Sigmoid colon (tissue), 7 donors: ENCODE data around the gene BBS4. TPM values are rescaled to one million over a fixed set of nuclear protein-coding genes. Genes with fewer than 3 reads are reported as not detected.

Experiments
- DNase-seq: peaks from one replicate; pipeline ENCODE4 v3.0.0-alpha.2; 2019
- H3K27ac ChIP-seq, 4 donors: fragments of 200-600 bp; sonication (generic); one replicate each; pipeline ENCODE4 v1.5.1; 2016 to 2019; ENCODE audit warnings: mild to moderate bottlenecking in 1 of 4
- H3K27me3 ChIP-seq, 3 donors: fragments of 200-600 bp; sonication (generic); one replicate each; pipeline ENCODE4 v1.5.1; 2019; ENCODE audit warnings: mild to moderate bottlenecking in 1 of 3
- H3K36me3 ChIP-seq, 4 donors: fragments of 200-600 bp; sonication (generic); one replicate each; pipeline ENCODE4 v1.5.1; 2016 to 2019
- H3K4me1 ChIP-seq, 4 donors: fragments of 200-600 bp; sonication (generic); one replicate each; pipeline ENCODE4 v1.5.1; 2017 to 2019
- H3K4me3 ChIP-seq, 4 donors: fragments of 200-600 bp; sonication (generic); one replicate each; pipeline ENCODE4 v1.5.1; 2017 to 2019; ENCODE audit warnings: mild to moderate bottlenecking in 2 of 4, moderate library complexity in 1 of 4
- H3K9me3 ChIP-seq, 4 donors: fragments of 200-600 bp in 3 of 4; sonication (generic) in 3 of 4; one replicate each; pipeline versions ENCODE4 v1.5.1 to v1.6.1; 2013 to 2019
- CTCF ChIP-seq, 4 experiments: fragments of 450-650 bp in 3 of 4; fragments of 200-600 bp in 1 of 4; IDR thresholded peaks; one replicate each; pipeline ENCODE4 v1.5.1; 2016 to 2019; ENCODE audit warnings: antibody characterized with exemption in 4 of 4, mild to moderate bottlenecking in 3 of 4, moderate library complexity in 2 of 4
- EP300 ChIP-seq, 4 donors: sonication (generic); formaldehyde crosslinking; IDR thresholded peaks; one replicate each; pipeline ENCODE4 v1.6.1; 2017; ENCODE audit warnings: antibody characterized with exemption in 4 of 4
- POLR2A ChIP-seq, 2 donors: fragments of 450-650 bp; IDR thresholded peaks; one replicate each; pipeline ENCODE4 v1.6.1; 2016; ENCODE audit warnings: antibody characterized with exemption in 2 of 2, mild to moderate bottlenecking in 2 of 2, moderate library complexity in 2 of 2
- POLR2AphosphoS5 ChIP-seq, 4 donors: sonication (generic); formaldehyde crosslinking; IDR thresholded peaks; one replicate each; pipeline ENCODE4 v1.6.1; 2017; ENCODE audit warnings: antibody characterized with exemption in 4 of 4
- WGBS, 2 donors: extraction: QIAGEN DNeasy Blood & Tissue Kit; methylation state at CpG; one replicate each; pipeline ENCODE4 v1.1.7; 2013; 5-methylcytosine and 5-hydroxymethylcytosine counted together
- intact Hi-C: fragments of 100-400 bp; cut with DNase I; formaldehyde crosslinking; loops from one replicate; pipeline ENCODE4 v1.15.1; 2023
- polyA plus RNA-seq, 3 donors: library from polyadenylated mRNA; stranded (reverse); fragments of 200-250 nt; gene quantifications; one replicate each; pipeline ENCODE4 v1.2.3, GENCODE V29; 2013
- total RNA-seq, 4 donors: library from RNA; depleted of rRNA; stranded (reverse); fragments of >200 nt; gene quantifications; one replicate each; pipeline ENCODE4 v1.1.0, GENCODE V29; 2016
- donor health status: healthy with polysubstance abuse.
- donor health status: Bipolar disorder and iron deficiency.
- donor health status: healthy.

Gene BBS4
- total and polyA plus RNA-seq, 7 donors, result 4.4 to 34.3 (median 18.3) TPM

GRCh38 chr15:72771329-72771725 is 85.3 kb downstream of the BBS4 start:
- WGBS, 2 donors, result 78 to 87% methylated on average over 1 of the region's 1 CpG
- intact Hi-C loops, result no loop called here
- Histone ChIP-seq H3K9me3 (peaks cover 0 to 7% (median 0%) of the 10 kb centered on the region in 4 donors), H3K27ac (no peak overlapping the region), H3K4me3 (no peak overlapping the region), H3K36me3 (peaks cover 8 to 83% (median 16%) of the 10 kb centered on the region in 4 donors), H3K4me1 (no peaks in the 10 kb centered on the region), H3K27me3 (no peaks in the 10 kb centered on the region)
- no peak for DNase-seq
- TF ChIP-seq EP300 (IDR thresholded peaks at IDR 0.05) (no peak), POLR2AphosphoS5 (IDR thresholded peaks at IDR 0.05) (no peak), POLR2A (IDR thresholded peaks at IDR 0.05) (no peak), CTCF (IDR thresholded peaks at IDR 0.05) (no peak)

- peaks cover 4 to 69% (median 4%) of the 10 kb centered on the region in 4 donors for H3K36me3 ChIP-seq
- no peak for TF ChIP-seq POLR2AphosphoS5 (IDR thresholded peaks at IDR 0.05)
- TF ChIP-seq EP300 (IDR thresholded peaks at IDR 0.05), result no peak
- no peak for TF ChIP-seq POLR2A (IDR thresholded peaks at IDR 0.05)
- no peak for TF ChIP-seq CTCF (IDR thresholded peaks at IDR 0.05)
- H3K4me3 ChIP-seq, result no peak overlapping the region
- no peaks in the 10 kb centered on the region for H3K4me1 ChIP-seq
- DNase-seq, result no peak
- H3K9me3 ChIP-seq, result no peaks in the 10 kb centered on the region
- intact Hi-C loops, result no loop called here
- 83 to 91% methylated on average over 2 of the region's 2 CpGs for WGBS, 2 donors
- no peak overlapping the region for H3K27ac ChIP-seq
- H3K27me3 ChIP-seq, result no peaks in the 10 kb centered on the region
Measured at GRCh38 chr15:72774696-72775383, 88.8 kb downstream of the BBS4 start.

- Histone ChIP-seq H3K27ac (no peak overlapping the region), H3K36me3 (peaks cover 0 to 34% (median 2%) of the 10 kb centered on the region in 4 donors), H3K27me3 (no peaks in the 10 kb centered on the region), H3K4me1 (peaks cover 0 to 19% (median 12%) of the 10 kb centered on the region in 4 donors), H3K9me3 (no peaks in the 10 kb centered on the region), H3K4me3 (no peak overlapping the region)
- WGBS, 2 donors, result 84 to 92% methylated on average over 6 of the region's 6 CpGs
- DNase-seq, result no peak
- intact Hi-C loops, result no loop called here
- no peak for TF ChIP-seq CTCF (IDR thresholded peaks at IDR 0.05)
- TF ChIP-seq POLR2A (IDR thresholded peaks at IDR 0.05), result no peak
- TF ChIP-seq POLR2AphosphoS5 (IDR thresholded peaks at IDR 0.05), result no peak
- no peak for TF ChIP-seq EP300 (IDR thresholded peaks at IDR 0.05)
Measured at GRCh38 chr15:72778796-72779195, 92.8 kb downstream of the BBS4 start.

GRCh38 chr15:72781631-72782030 is 95.6 kb downstream of the BBS4 start:
- Histone ChIP-seq H3K4me1 (peaks cover 0 to 27% (median 20%) of the 10 kb centered on the region in 4 donors), H3K36me3 (peaks cover 0 to 23% (median 2%) of the 10 kb centered on the region in 4 donors), H3K9me3 (no peaks in the 10 kb centered on the region), H3K4me3 (no peak overlapping the region), H3K27ac (no peak overlapping the region), H3K27me3 (no peaks in the 10 kb centered on the region)
- intact Hi-C loops, result loop anchor here (5.0 kb wide), 4 partner anchors 309 to 851 kb away; partner anchors contain the start of genes ARIH1, MYO9A, NPTN and SENP8
- no peak for TF ChIP-seq CTCF (IDR thresholded peaks at IDR 0.05)
- TF ChIP-seq POLR2AphosphoS5 (IDR thresholded peaks at IDR 0.05), result no peak
- no peak for TF ChIP-seq POLR2A (IDR thresholded peaks at IDR 0.05)
- TF ChIP-seq EP300 (IDR thresholded peaks at IDR 0.05), result no peak
- WGBS, 2 donors, result 77 to 86% methylated on average over 6 of the region's 6 CpGs
- DNase-seq, result no peak
